NCI-H69 (cell line): Measurements from ENCODE around the gene ANKRD52.

Experiments used
- DNase-seq: peaks from one replicate; lab custom pipeline; 2025; lab: John Stamatoyannopoulos, UW

The ANKRD52 gene

DNA sequence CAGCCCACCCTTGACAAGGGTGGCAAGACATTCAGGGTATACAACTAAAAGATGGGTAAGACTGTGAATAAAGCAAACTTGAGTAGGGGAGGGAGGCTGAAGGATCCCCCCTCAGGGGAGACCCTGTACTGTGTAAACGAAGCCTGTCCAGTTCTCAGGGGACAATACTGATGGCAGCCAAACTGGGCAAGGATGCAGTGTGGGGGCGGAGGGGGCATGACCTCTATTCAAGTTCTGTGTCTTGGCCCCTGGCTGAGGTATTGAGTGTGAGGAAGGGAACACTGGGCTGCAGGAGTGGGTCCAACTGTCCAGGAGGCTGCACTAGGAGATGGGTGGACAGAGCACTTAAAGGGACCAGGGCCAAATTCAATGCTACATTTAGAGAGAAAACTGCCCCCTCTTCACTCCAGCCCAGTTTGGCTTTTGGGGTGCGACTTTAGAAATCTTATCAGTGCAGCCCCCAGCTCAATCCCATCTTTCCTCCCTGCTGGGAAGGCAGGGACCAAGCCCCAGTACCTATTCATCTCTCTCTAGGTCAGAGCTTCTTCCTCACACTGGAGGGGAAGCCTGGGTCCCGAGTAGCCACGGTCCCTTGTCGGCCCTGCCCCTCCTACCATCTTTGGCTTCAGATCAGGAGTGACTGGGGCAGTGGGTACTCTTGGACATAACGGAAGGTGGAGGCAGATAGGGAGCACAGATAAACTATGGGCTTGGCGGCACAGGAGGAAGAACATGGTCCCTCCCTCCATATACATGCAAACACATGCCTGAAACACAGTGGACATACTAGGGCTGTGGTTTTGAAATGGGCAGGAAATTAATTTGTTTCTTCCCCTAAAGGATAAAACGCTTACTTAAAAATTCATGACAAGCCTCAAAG lies 16.5 kb downstream of the ANKRD52 start:
- DNase-seq = no peak

DNA sequence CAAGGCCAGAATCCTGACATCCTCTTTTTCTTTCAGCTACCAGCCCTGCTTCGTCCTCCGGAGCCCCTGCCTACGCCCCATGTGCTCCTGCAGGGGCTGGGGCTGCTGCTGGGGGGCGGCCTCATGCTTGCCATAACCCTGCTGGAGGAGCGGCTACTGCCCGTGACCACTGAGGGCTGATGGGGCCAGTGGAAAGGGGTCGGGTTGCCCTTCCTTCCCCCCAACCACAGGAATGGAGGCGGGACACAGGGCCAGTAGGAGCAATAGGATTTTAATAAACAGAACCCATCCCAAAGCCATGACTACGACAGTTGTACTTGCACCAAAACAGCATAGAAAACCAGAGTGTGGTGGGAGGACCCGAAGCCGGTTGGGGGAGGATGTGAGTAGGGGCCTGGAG lies 20.6 kb downstream of the ANKRD52 start:
- no peak for DNase-seq

DNA sequence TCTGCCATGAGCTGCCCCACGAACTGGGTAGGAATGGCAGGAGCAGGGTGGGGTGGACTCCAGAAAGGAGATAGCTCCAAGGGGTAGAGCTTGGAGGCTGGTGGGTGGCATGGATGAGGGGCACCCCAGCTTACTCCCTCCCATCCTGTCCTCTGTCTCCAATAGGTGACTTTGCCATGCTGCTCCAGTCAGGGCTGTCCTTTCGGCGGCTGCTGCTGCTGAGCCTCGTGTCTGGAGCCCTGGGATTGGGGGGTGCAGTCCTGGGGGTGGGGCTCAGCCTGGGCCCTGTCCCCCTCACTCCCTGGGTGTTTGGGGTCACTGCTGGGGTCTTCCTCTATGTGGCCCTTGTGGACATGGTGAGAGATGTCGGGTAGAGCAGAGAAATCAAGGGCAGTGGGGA lies 21.2 kb downstream of the ANKRD52 start:
- no peak for DNase-seq

DNA sequence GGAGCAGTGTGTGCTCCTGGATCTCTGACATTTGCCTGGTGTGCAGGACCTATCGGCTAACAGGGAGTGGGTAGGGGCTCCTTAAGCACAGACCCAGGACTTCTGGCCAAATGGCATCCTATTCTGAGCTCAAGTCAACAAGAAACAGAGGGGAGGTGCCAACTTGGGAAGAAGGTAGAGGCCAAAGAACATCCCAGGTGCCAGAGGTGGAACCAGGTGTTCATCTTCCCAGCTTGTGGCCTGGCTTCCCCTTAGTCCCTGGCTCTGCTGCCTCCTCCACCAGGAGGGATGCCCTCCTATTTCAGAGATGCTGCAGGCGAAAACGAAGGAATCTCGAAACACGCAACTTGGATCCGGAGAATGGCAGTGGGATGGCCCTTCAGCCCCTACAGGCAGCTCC lies 22.1 kb downstream of the ANKRD52 start:
- DNase-seq = no peak

DNA sequence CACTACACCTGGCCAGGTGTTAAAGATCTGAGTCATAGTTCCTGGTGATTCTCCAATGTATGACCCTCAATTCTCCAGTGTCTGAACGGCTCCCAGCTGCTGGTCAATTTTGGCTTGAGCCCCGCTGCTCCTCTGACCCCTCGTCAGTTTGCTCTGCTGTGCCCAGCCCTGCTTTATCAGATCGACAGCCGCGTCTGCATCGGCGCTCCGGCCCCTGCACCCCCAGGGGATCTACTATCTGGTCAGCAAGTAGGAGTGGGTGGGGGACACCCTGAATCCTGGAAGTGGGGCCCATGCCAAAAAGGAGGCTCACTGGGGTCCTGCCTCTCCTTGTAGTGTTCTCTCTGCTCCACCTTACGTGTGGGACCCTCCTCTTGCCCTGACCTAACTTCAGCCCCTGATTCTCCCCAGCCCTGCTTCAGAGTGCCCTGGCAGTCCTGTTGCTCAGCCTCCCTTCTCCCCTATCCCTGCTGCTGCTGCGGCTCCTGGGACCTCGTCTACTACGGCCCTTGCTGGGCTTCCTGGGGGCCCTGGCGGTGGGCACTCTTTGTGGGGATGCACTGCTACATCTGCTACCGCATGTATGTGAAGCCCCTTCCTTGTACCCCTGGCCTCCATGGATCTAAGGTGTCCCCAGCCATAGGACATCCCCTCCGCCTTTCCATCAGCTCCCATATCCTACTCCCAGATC lies 23.3 kb downstream of the ANKRD52 start:
- no peak for DNase-seq

DNA sequence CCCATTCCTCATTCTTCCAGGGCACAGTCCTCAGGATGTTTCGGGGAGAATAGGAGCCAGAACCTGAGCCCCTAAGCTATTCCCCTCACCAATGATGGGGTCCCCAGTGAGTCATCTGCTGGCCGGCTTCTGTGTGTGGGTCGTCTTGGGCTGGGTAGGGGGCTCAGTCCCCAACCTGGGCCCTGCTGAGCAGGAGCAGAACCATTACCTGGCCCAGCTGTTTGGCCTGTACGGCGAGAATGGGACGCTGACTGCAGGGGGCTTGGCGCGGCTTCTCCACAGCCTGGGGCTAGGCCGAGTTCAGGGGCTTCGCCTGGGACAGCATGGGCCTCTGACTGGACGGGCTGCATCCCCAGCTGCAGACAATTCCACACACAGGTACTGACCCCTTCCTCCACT lies 27.0 kb downstream of the ANKRD52 start:
- DNase-seq = no peak

DNA sequence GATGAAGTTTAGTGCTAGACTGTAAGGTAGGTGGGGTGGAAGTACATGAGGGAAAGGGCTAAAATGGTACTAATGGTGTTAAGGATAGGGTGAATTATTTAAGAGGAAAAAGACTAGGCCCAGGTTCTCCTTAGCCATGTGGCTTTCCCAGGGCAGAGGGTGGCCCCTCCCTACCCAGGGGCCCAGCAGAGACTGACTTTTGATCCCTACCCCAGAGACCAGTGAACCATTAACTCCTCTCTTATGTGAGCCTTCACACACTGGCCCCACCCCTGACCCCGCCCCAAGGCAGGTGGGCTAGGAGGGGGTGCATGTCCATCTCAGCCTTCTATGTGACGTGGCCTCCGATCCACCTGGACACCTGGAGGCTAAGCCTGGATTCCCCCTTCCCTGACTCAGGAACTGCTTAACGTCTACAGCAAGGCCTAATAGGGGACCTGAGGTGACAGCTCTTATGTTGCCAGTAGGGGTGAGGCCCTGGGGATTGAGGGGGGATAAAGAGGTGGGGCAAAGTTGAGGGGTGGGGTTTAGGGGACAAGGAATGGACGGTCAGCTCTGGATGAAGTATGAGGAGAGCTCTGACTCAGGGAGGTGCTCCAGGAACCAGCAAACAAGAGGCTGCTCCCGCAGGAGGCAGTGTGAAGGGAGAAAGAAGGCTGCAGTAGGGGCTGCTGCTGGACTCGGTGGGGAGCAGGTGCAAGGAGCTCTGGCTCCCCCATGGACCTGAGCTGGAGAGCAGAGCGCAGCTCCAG lies 27.6 kb downstream of the ANKRD52 start:
- no peak for DNase-seq

DNA sequence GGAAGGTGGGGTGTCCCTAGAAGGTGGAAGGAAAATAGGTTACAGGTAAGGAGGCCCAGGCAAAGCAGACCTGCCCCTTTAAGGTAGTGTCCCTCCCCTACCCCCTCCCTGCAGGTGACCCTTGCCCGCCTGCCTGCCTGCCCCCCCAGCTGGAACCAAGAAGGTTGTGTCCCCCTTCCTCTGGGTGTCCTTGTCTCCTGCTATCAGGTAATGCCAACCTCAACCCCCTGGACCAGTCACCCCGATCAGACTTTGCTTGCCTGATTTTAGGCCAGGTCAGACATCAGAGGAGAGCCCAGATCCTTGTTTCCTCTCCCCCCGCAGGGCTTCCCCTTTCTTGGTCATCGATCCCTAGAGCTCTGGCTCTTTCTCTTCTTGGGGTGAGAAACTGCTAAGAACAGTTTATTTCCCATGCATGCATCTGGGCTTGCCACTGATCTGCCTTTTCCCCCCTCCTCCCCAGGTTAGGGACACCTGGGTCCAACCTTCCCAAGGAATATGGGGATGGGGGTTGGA lies 28.2 kb downstream of the ANKRD52 start, which contains the start of gene SLC39A5:
Gene SLC39A5 (plus strand): TSS at position 136 of the 516 bp plus-strand sequence. CDS start 1,224 bp downstream, outside the sequence.
- no peak for DNase-seq

DNA sequence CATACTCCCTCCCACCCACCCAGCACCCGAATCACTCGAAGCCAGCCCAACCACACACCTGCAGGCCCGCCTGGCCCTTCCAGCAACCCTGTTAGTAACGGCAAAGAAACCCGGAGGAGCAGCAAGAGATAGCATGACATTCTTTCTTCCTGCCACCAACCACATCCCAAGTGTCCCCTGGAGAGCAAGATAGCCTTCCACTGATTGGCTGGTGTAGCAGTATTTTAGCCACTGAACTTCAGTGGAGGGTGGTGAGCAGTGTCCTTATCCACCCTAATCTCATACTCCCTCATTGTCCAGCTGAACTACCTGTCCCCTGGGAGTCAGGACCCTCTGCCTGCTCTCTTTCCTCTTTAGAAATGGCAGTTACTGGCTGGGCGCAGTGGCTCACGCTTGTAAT lies 29.1 kb downstream of the ANKRD52 start:
- DNase-seq = no peak

DNA sequence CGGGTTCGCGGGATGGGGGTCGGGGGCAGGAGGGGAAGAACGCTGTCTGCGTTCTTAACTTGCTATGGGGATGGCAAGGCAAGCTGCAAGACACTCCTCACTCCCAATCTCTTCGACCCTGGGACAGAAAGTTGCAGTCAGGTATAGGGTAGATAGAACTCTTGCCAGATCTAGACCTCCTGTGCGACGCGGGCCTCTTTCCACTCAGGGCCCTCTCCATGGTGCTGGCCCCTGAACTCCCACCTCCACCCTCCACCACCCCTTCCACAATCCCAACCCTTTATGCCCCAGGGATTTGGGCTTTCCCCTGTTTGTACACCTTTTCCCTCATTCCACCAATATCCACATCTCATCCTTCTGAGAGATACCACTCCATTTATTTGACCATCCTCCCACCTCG lies 33.2 kb downstream of the ANKRD52 start:
- DNase-seq = no peak

DNA sequence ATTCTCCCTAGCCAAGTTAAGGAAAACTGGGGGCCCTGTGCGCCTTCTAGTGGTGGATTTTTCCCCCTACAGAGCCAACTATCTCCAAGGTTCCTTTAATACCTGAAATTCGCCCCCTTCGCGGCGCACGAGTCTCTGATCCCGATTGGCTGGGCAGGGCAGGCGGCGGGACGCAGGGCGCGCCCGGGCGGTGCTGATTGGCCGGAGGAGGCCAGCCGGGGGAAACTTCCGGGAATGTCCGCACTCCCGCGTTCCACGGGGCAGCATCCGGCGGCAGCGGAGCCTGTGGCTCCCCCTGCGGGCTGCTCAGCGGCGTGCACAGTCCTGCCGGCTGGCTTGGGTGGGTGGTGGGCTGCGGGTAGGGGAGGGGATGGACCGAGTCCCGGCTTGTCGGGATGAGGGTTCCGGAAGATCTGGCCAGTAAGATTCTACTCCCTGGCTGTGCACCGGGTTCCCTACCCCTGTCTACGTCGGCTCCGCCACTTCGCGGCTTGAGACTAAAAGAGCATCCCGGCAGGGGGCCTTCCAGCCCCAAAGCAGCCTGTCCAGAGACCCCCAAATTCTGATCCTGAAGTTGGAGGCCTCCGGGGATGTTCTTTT lies 34.0 kb downstream of the ANKRD52 start, which contains the start of gene NABP2:
Gene NABP2 (plus strand): TSS at position 241 of the 600 bp plus-strand sequence. CDS start 515 bp downstream, outside the sequence.
- DNase-seq = peak; percentile 99

DNA sequence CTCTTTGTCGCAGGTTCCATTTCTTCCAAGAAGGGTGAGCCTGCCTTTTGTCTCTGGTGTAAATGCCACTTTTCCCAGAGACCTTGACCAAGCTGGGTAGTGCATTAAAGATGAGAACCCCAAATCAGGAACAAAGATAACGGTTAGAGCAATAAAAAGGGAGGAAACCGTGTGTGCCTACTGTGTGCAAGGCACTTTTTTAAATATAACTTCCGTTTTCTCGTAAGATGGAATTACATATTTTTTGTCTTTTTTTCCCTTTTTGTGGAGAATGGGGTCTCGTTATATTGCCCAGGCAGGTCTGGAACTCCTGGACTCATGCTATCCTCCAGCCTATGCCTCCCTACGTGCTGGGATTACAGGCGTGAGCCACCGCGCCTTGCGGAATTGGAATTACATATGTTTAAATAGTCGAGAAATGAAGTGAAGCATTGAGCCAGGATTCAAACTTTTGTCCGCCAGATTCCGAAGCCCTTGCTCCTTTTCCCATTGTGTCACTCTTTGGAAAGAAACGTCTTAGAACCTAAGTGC lies 34.5 kb downstream of the ANKRD52 start:
- no peak for DNase-seq

DNA sequence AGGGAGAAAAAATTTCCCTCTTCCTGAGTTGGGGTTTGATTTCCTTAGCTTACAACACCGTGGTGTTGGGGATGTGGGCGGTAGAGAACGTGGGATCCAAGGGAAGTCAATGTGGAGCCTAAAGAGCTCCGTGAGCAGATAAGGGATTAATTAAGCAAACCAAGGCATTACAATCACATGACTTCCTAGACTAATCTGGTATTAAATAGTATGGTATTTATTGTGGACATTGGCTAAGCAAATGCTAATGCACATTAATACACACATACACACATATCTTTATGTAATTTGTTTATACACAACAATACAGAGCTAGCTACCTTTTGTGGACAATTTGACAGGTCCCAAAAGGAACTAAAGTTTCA lies 35.7 kb downstream of the ANKRD52 start:
- DNase-seq = no peak

DNA sequence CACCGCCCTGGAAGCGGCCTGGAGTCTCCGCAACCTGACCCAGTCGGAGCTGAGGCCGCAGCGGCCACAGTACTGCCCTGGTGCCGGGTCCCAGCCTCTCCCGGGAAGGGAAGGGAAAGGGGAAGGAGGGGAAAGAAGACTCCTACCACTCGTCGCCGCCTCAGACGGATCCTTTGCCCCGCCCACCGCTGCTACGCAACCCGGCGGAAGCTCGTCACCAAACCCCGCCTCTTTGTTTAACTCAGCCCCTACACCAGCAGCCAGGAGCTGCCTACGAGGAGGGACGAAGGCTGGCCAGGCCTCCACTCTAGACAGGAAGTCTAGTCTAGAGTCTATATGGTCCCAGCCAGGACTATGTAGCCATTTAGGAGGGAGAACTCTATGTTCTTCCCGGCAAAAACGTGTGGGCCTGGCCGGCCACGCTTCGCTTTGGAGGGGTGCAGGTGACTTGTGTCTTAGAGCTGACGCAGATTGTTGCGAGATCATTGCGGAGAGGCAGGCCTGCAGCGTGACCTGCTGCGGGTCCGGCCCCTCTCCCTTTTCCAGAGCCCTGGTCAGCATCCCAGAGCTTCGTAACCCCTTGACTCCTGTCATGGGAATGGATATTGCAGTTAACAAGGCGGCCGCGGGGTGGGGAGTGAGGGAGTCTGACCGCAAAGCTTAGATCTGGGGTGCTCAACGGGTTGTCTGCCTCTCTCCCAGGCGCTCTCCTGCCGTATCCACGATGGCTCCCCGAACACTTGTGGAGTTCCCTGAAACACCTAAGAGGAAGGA lies 36.2 kb downstream of the ANKRD52 start, which contains the start of gene RNF41:
Gene RNF41 (minus strand): TSS at position 166 of the 774 bp plus-strand sequence. CDS start 7,875 bp downstream, outside the sequence.
- DNase-seq = peak; percentile 99

DNA sequence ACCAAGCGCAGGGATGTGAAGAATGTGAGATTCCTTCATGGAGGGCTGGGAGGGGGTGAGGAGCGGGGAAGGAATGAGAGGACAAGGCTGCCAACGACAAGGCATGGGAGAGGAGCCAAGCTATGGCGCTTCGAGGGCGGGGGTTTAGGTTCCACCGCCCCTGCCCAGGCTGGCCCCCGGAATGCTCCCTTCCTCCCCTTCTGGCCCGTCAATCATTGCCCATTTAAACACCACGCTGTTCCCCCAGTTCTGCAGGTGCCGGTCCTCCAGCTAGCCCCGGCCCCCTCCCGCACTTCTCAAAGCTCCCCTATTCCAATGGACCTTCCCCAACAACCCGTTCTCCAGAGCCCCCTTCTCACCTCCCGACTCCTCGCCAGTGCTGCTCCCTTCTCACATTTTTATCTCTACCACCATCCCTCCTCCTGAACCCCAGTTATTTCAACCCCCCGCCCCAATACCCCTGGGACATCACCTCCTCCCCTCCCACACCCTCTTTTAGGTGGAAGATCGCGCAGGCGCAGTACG lies 36.9 kb downstream of the ANKRD52 start:
- DNase-seq = peak; percentile 65

DNA sequence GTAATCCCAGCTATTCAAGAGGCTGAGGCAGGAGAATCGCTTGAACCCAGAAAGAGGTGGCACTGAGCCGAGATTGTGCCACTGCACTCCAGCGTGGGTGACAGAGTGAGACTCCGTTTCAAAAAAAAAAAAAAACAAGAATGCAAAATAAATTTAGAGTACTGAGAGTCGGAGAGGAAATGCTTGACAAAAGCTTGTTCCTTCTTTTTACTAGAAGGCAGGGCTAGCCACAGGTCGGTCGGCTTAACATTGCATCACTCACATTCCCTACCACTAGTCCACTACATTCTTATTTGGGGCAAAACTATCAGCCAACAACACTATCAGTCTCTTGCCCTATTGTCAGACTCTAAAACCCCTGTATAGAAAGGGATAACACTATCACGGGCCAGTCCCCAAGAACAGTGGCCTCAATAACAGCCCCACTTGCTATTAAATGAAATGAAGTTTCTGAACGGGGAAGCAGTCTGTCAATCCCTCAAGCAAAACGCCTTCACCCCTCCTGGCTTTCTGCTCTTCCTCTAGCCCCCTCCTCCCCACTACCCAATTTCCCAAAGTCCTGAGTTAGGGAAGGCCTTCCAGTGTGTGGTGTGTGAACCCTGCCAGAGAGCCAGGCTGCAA lies 37.5 kb downstream of the ANKRD52 start:
- DNase-seq = no peak

DNA sequence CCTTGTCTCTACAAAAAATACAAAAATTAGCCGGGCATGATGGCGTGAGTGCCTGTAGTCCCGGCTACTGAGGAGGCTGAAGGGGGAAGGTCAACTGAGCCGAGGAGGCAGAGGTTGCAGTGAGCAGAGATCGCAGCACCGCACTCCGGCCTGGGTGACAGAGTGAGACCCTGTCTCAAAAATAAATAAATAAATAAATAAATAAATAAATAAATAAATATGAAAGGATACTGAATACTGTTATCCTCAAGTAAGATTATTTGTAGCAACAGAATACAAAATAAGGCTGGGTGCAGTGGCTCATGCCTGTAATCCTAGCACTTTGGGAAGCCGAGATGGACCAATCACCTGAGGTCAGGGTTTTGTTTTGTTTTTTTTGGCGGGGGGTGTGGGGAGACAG lies 38.3 kb downstream of the ANKRD52 start:
- no peak for DNase-seq

DNA sequence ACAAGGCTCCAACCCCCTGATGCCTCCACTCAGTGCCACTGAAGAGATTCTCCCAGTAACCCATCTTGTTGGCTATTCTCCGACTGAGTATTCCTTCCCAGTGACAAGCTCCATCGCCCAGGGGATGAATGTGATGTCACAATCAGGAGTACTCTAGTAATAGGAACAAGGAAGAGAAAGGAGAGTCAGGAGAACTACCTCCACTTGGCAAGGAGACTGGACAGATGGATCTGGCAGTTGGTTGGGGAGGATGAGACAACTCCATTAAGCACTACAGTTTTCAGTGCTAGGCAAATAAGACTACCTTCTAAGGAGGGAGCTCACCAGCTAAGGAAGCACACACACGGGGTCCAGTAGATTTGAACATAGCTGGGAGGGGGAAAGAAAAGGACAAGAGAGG lies 41.7 kb downstream of the ANKRD52 start:
- DNase-seq = no peak

DNA sequence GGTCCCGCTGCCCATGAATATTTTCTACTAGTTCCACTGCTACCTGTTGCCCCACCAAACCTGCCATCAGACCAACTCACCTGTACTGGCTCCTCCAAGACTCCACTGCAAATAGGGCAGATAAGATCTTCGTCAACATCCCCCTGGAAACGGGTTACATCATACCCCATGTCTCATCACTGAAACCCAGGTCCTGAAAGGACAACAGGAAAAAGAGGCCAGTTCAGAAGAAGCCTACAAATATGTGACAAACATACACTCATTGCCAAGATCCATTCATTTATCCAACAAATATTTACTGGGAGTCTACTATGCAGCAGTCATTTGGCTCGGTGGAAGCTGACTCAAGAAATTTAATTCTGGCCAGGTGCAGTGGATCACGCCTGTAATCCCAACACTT lies 44.3 kb downstream of the ANKRD52 start:
- no peak for DNase-seq

DNA sequence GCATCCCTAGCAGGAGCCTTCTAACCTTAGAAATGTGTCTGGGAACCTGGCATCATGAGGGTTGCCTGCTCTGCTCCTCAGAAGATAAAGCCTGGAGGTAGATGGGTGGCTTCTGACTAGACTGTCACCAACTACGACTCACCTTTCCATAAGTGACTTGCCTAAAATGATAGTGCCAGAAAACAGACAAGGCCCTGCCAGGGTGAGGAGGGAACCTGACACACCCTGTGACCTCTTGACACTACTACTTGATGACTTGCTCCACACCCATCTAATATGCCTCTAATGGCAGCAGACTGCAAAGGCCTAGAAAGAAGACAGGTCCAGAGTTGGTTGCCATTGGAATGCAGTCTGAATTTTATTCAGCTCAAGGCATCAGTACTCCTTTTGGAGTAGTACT lies 45.8 kb downstream of the ANKRD52 start:
- no peak for DNase-seq
